ENCODE measurements around the gene SLC36A3.

DNA sequence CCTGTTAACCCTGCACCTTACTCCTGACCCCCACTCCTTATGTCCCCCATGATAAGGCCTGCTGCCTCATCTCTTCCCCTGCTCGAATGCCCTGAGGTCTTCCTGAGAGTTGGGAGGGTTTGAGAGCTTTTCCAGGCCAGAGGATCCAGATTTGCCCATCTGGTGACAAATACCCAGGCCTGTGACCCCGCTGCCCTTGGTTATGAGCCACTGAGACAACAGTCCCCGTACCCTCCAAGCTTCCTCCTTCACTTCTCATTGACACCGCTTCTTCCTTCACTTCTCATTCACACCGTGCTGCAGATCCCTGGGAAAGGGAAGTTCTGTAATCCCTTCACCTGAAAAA, 50.0 kb downstream of the SLC36A3 start:
- TF ChIP-seq JUND (IDR thresholded peaks at IDR 0.05) (no peak), ZNF274 (IDR thresholded peaks at IDR 0.05; ENCODE audit: low read depth, low read length) (no peak)
